Vagina (tissue), 2 donors: Measurements from ENCODE around the gene GGTLC1.

Experiments
- POLR2AphosphoS5 ChIP-seq, 2 donors: sonication (generic); formaldehyde crosslinking; IDR thresholded peaks; one replicate each; pipeline ENCODE4 v1.9.0; 2017; ENCODE audit warnings: antibody characterized with exemption in 2 of 2, mild to moderate bottlenecking in 2 of 2, low read depth in 1 of 2; ENCODE audit not compliant: insufficient read depth in 1 of 2
- TF ChIP-seq, protein P1 (sequence below), 3 experiments: fragments of 450-650 bp in 2 of 3; fragments of 200-600 bp in 1 of 3; sonication (generic) in 1 of 3; IDR thresholded peaks; one replicate each; pipeline ENCODE4 v1.5.1; 2017 to 2019; ENCODE audit warnings: antibody characterized with exemption in 3 of 3, mild to moderate bottlenecking in 2 of 3, moderate library complexity in 2 of 3

GRCh38 chr20:23939641-23940040 lies 48.9 kb downstream of the GGTLC1 start:
- TF ChIP-seq, protein P1, sequence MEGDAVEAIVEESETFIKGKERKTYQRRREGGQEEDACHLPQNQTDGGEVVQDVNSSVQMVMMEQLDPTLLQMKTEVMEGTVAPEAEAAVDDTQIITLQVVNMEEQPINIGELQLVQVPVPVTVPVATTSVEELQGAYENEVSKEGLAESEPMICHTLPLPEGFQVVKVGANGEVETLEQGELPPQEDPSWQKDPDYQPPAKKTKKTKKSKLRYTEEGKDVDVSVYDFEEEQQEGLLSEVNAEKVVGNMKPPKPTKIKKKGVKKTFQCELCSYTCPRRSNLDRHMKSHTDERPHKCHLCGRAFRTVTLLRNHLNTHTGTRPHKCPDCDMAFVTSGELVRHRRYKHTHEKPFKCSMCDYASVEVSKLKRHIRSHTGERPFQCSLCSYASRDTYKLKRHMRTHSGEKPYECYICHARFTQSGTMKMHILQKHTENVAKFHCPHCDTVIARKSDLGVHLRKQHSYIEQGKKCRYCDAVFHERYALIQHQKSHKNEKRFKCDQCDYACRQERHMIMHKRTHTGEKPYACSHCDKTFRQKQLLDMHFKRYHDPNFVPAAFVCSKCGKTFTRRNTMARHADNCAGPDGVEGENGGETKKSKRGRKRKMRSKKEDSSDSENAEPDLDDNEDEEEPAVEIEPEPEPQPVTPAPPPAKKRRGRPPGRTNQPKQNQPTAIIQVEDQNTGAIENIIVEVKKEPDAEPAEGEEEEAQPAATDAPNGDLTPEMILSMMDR (IDR thresholded peaks at IDR 0.05): no peak
- TF ChIP-seq POLR2AphosphoS5 (IDR thresholded peaks at IDR 0.05; ENCODE audit: insufficient read depth in 1 of 2, low read depth in 1 of 2): no peak
